ENCODE measurements around the gene TAOK2. TPM values are rescaled to one million over a fixed set of nuclear protein-coding genes. Genes with fewer than 3 reads are reported as not detected.

Gene TAOK2
- total RNA-seq, 4 donors from 2014 or later, result 51.3 to 88.8 (median 66.0) TPM

DNA sequence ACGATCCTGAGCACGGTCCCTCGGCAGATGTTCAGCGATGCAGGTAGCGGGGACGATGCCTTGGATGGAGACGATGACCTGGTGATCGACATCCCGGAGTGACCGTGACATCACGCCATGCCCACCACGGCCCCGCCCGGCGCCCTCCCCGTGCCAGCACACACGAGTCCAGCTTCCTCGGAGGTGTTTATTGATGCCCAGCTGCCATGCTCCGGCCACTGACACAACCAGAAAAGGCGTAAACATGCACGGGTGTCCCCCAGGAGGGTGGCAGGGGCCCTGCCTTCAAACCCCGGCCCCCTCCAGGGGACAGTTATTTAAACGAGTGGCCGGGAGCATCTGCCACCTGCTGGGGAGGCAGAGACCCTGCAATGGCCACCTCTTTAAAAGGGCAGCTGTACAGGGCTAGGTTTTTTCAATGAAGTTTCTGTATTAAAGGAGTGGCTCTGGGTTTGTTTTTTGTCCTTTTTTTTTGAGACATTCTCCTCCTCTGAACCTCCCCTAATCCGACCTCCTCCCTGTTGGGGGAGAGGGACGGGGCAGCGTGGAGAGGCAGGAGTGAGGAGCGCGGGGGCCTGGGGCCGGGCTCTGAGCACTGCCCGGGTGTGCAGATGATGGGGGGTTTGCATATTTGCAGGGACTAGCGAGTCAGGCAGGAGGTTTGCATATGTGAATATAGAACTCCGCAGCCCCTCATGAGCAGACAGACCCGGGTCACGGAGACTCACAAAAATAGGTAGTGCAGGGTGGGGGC, 31.9 kb downstream of the TAOK2 start:
- no peak overlapping the region for H3K27ac ChIP-seq
- H3K36me3 ChIP-seq, result peaks cover 0 to 58% (median 0%) of the 10 kb centered on the region in 3 donors
- H3K4me1 ChIP-seq, result peaks cover 0 to 27% (median 4%) of the 10 kb centered on the region in 4 donors
- peaks cover 0 to 16% of the 10 kb centered on the region in 2 donors for H3K27me3 ChIP-seq
- no peak for DNase-seq (ENCODE audit: low spot score in 2 of 2)
- WGBS, 2 donors, result 57 to 60% methylated on average over 29 to 31 of the region's 35 CpGs
- H3K4me3 ChIP-seq, result no peak overlapping the region
- TF ChIP-seq POLR2A (IDR thresholded peaks at IDR 0.05) (no peak), EP300 (IDR thresholded peaks at IDR 0.05) (no peak)
- TF ChIP-seq, protein P1, sequence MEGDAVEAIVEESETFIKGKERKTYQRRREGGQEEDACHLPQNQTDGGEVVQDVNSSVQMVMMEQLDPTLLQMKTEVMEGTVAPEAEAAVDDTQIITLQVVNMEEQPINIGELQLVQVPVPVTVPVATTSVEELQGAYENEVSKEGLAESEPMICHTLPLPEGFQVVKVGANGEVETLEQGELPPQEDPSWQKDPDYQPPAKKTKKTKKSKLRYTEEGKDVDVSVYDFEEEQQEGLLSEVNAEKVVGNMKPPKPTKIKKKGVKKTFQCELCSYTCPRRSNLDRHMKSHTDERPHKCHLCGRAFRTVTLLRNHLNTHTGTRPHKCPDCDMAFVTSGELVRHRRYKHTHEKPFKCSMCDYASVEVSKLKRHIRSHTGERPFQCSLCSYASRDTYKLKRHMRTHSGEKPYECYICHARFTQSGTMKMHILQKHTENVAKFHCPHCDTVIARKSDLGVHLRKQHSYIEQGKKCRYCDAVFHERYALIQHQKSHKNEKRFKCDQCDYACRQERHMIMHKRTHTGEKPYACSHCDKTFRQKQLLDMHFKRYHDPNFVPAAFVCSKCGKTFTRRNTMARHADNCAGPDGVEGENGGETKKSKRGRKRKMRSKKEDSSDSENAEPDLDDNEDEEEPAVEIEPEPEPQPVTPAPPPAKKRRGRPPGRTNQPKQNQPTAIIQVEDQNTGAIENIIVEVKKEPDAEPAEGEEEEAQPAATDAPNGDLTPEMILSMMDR (IDR thresholded peaks at IDR 0.05), result peak; percentile 61 to 80 (median 73)
- no peaks in the 10 kb centered on the region for H3K9me3 ChIP-seq

DNA sequence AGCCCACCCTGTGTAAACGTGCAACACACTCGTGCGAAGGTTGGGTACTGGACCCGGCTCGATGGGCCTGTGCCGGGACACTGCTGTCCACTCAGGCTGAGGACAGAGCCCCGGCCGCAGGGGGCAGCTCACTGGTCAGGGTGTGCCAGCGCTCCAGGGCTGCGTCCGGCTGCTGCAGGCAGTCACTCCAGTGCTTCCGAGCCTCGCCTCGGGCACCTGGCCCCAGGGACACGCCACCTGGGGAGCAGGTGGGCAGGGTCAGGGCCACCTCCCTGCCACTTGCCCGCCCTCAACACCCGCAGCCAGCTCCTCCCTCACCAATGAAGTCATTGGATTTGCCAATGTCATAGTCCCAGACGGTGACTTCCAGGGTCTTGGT, 32.4 kb downstream of the TAOK2 start:
- no peak overlapping the region for H3K4me3 ChIP-seq
- no peaks in the 10 kb centered on the region for H3K9me3 ChIP-seq
- no peak for DNase-seq (ENCODE audit: low spot score in 2 of 2)
- 86 to 89% methylated on average over 9 to 18 of the region's 18 CpGs for WGBS, 2 donors
- H3K27me3 ChIP-seq, result peaks cover 0 to 22% of the 10 kb centered on the region in 2 donors
- H3K27ac ChIP-seq, result no peak overlapping the region
- no peak for TF ChIP-seq POLR2A (IDR thresholded peaks at IDR 0.05)
- TF ChIP-seq, protein P1 (IDR thresholded peaks at IDR 0.05), result no peak
- no peak for TF ChIP-seq EP300 (IDR thresholded peaks at IDR 0.05)
- peaks cover 0 to 32% (median 10%) of the 10 kb centered on the region in 4 donors for H3K4me1 ChIP-seq
- peaks cover 0 to 52% (median 0%) of the 10 kb centered on the region in 3 donors for H3K36me3 ChIP-seq

DNA sequence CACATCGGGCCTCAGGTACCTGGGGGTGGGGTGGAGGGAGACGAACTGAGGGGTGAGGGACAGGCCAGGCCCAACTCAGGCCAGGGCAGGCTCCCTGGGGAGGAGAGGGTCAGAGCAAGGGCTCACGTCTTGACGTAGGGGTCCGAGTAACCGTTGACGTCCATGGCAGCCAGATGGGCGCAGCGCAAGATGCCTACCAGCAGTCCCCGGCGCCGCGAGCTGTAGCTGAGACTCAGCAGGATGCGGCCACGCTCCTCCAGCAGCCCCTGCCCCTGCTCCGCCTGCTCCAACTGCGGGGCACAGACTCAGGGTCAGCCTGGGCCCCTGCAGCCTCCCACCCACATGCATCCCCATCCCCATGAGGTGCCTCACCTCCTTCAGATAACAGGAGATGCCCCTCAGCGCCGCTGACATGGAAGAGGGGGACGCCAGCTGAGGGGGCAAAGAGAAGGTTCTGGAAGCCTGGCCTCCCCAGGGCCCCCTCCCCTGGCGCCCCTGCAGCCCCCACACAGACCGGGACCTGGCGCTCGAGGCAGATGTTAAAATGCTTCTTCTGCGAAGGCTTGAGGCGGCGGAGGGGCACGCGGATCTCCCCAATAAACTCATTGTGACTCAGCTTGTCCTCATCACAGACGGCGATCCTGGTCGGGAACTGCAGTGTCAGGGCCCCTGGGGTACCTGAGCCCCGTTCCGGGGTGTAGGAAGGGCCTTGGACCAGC, 33.1 kb downstream of the TAOK2 start:
- TF ChIP-seq POLR2A (IDR thresholded peaks at IDR 0.05) (no peak), EP300 (IDR thresholded peaks at IDR 0.05) (no peak)
- TF ChIP-seq, protein P1 (IDR thresholded peaks at IDR 0.05), result no peak
- H3K36me3 ChIP-seq, result peaks cover 0 to 45% (median 0%) of the 10 kb centered on the region in 3 donors
- no peaks in the 10 kb centered on the region for H3K9me3 ChIP-seq
- no peak for DNase-seq (ENCODE audit: low spot score in 2 of 2)
- H3K4me1 ChIP-seq, result peaks cover 0 to 38% (median 12%) of the 10 kb centered on the region in 4 donors
- H3K27me3 ChIP-seq, result peaks cover 0 to 29% of the 10 kb centered on the region in 2 donors
- no peak overlapping the region for H3K27ac ChIP-seq
- 85 to 86% methylated on average over 34 of the region's 34 CpGs for WGBS, 2 donors
- no peak overlapping the region for H3K4me3 ChIP-seq

DNA sequence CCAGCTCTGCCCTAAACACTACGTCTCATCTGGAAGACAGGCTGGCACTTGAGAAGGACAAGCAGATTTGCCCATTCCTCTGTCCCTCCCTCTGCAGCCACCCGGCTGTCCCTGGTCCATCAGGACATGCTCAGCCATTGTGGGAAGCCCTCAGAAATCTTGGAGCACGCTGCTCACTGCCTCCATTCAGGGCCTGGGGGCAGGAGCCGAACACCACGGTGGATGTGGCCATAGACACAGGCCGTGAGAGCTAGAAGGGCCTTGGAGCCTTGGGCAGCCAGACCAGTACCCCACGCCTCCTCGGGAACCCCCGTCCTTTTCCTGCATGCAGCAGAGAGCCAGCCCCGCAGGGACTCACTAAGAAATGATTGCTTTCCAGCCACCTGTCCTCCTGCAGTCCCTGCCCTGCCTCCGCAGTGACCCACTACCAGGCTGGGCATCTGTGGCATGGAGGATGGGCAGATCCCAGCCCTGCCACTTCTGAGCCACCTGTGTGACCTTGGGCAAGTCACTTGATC, 33.8 kb downstream of the TAOK2 start:
- DNase-seq (ENCODE audit: low spot score in 2 of 2), result no peak
- Histone ChIP-seq H3K4me3 (no peak overlapping the region), H3K9me3 (no peaks in the 10 kb centered on the region)

More for the DNA sequence above, 33.8 kb downstream of the TAOK2 start:
- Histone ChIP-seq H3K4me1 (peaks cover 0 to 38% (median 12%) of the 10 kb centered on the region in 4 donors), H3K36me3 (peaks cover 0 to 39% (median 0%) of the 10 kb centered on the region in 3 donors), H3K27ac (no peak overlapping the region), H3K27me3 (peaks cover 0 to 36% of the 10 kb centered on the region in 2 donors)
- 68 to 69% methylated on average over 10 to 11 of the region's 11 CpGs for WGBS, 2 donors
- no peak for TF ChIP-seq POLR2A (IDR thresholded peaks at IDR 0.05)
- TF ChIP-seq, protein P1 (IDR thresholded peaks at IDR 0.05), result no peak
- TF ChIP-seq EP300 (IDR thresholded peaks at IDR 0.05), result no peak

Measured in tibial nerve (tissue), 4 donors.